IMR-90 (cell line): ENCODE results near the gene PPP1R2. TPM values are rescaled to one million over a fixed set of nuclear protein-coding genes. Genes with fewer than 3 reads are reported as not detected.

ENCODE experiments used
- ATAC-seq: fragments of 200-7000 bp; cut with Tn5 transposase; 2 replicates; pipeline ENCODE4 v1.9.1; 2020; ENCODE audit warnings: low read depth, mild to moderate bottlenecking, moderate library complexity
- BruUV-seq: library from RNA; stranded (reverse); fragments of 400-500 nt; replicated peaks from 2 replicates; lab custom pipeline; 2021; lab: Mats Ljungman, UMichigan
- CTCF ChIA-PET: fragments of 300-600 bp; formaldehyde crosslinking; extraction: SDS; loops from one replicate; lab custom pipeline; 2021; ENCODE audit warnings: antibody characterized with exemption; lab: Yijun Ruan, JAX
- POLR2A ChIA-PET: fragments of 300-600 bp; sonication (Branson Sonifier 250); formaldehyde crosslinking; loops from one replicate; lab custom pipeline; 2022; ENCODE audit warnings: antibody characterized with exemption; ENCODE audit not compliant: unreplicated experiment; lab: Charles Lee
- DNase-seq: peaks from one replicate; pipeline ENCODE4 v3.0.0; 2013
- H2AFZ ChIP-seq: replicated peaks from 2 replicates; pipeline ENCODE3; 2013; ENCODE audit warnings: low read length, mild to moderate bottlenecking; ENCODE audit not compliant: poor library complexity
- H2AK5ac ChIP-seq: 2 replicates; pipeline ENCODE4 v1.6.1; 2013; ENCODE audit warnings: low read depth, low read length, inconsistent platforms
- H2AK9ac ChIP-seq: replicated peaks from 2 replicates; pipeline ENCODE3; 2013; ENCODE audit warnings: mild to moderate bottlenecking, low read depth, low read length, moderate library complexity; ENCODE audit not compliant: poor library complexity
- H2BK120ac ChIP-seq: 2 replicates; pipeline ENCODE4 v1.6.1; 2013; ENCODE audit warnings: low read depth, low read length, inconsistent platforms
- H2BK15ac ChIP-seq: 3 replicates; pipeline ENCODE4 v1.6.1; 2013; ENCODE audit warnings: low read depth, low read length, inconsistent platforms
- H2BK20ac ChIP-seq: 2 replicates; pipeline ENCODE4 v1.6.1; 2013; ENCODE audit warnings: low read depth, mild to moderate bottlenecking, inconsistent platforms, low read length, moderate library complexity
- H2BK5ac ChIP-seq: 2 replicates; pipeline ENCODE4 v1.6.1; 2013; ENCODE audit warnings: mild to moderate bottlenecking, low read depth, low read length, inconsistent platforms; ENCODE audit not compliant: poor library complexity, severe bottlenecking
- H3K14ac ChIP-seq: replicated peaks from 2 replicates; pipeline ENCODE4 v1.6.1; 2013; ENCODE audit warnings: low read depth, low read length, inconsistent platforms
- H3K18ac ChIP-seq: 2 replicates; pipeline ENCODE4 v1.6.1; 2013; ENCODE audit warnings: low read depth, low read length, control low read depth
- H3K23ac ChIP-seq: 2 replicates; pipeline ENCODE4 v1.6.1; 2013; ENCODE audit warnings: low read depth, low read length, inconsistent platforms
- H3K27ac ChIP-seq: 2 replicates; pipeline ENCODE4 v1.5.1; 2013; ENCODE audit warnings: mild to moderate bottlenecking, control low read depth, low read length; ENCODE audit not compliant: insufficient read depth
- H3K27me3 ChIP-seq: 2 replicates; pipeline ENCODE4 v1.6.1; 2013; ENCODE audit warnings: low read length; ENCODE audit not compliant: control insufficient read depth, insufficient read depth
- H3K36me3 ChIP-seq: 2 replicates; pipeline ENCODE4 v1.6.1; 2013; ENCODE audit warnings: low read length, mixed read lengths; ENCODE audit not compliant: control insufficient read depth, insufficient read depth
- H3K4ac ChIP-seq: 2 replicates; pipeline ENCODE4 v1.6.1; 2013; ENCODE audit warnings: low read depth, low read length, inconsistent platforms
- H3K4me1 ChIP-seq: 2 replicates; pipeline ENCODE4 v1.6.1; 2013; ENCODE audit warnings: low read length, mixed read lengths; ENCODE audit not compliant: control insufficient read depth, insufficient read depth
- H3K4me2 ChIP-seq: 2 replicates; pipeline ENCODE4 v1.6.1; 2013; ENCODE audit warnings: low read depth, mild to moderate bottlenecking, control low read depth, low read length, moderate library complexity
- H3K4me3 ChIP-seq: 2 replicates; pipeline ENCODE4 v1.5.1; 2013; ENCODE audit warnings: low read depth, mild to moderate bottlenecking, control low read depth, low read length, moderate library complexity; ENCODE audit not compliant: insufficient read depth
- H3K56ac ChIP-seq: 2 replicates; pipeline ENCODE4 v1.6.1; 2013; ENCODE audit warnings: low read length, inconsistent platforms; ENCODE audit not compliant: insufficient read depth; ENCODE audit errors: extremely low read depth
- H3K79me1 ChIP-seq, 2 experiments: 2 replicates each; pipeline ENCODE4 v1.6.1; 2013; ENCODE audit warnings: low read length in 2 of 2, inconsistent platforms in 1 of 2, low read depth in 1 of 2
- H3K9ac ChIP-seq: 2 replicates; pipeline ENCODE4 v1.6.1; 2013; ENCODE audit warnings: low read depth, low read length, control low read depth
- H3K9me1 ChIP-seq: 2 replicates; pipeline ENCODE4 v1.6.1; 2013; ENCODE audit warnings: low read length, inconsistent platforms; ENCODE audit not compliant: insufficient read depth
- H3K9me3 ChIP-seq: 2 replicates; pipeline ENCODE4 v1.6.1; 2013; ENCODE audit warnings: low read length; ENCODE audit not compliant: control insufficient read depth, insufficient read depth
- H4K20me1 ChIP-seq: 2 replicates; pipeline ENCODE4 v1.6.1; 2013; ENCODE audit warnings: low read length, inconsistent platforms; ENCODE audit not compliant: insufficient read depth
- H4K5ac ChIP-seq: 2 replicates; pipeline ENCODE4 v1.6.1; 2013; ENCODE audit warnings: mild to moderate bottlenecking, low read depth, low read length, control low read depth
- H4K8ac ChIP-seq, 2 experiments: 2 replicates each; pipeline ENCODE4 v1.6.1; 2013; ENCODE audit warnings: low read depth in 2 of 2, low read length in 2 of 2, control low read depth in 1 of 2, inconsistent platforms in 1 of 2
- H4K91ac ChIP-seq: 2 replicates; pipeline ENCODE4 v1.6.1; 2013; ENCODE audit warnings: low read depth, low read length, inconsistent platforms; ENCODE audit not compliant: insufficient read depth
- ELK1 ChIP-seq: fragments of 150-350 bp; IDR thresholded peaks from 2 replicates; pipeline ENCODE4 v1.6.1; 2016; ENCODE audit warnings: low read depth, mild to moderate bottlenecking, low read length, moderate library complexity, borderline replicate concordance
- FOS ChIP-seq: fragments of 150-350 bp; IDR thresholded peaks from 2 replicates; pipeline ENCODE4 v1.6.1; 2016; ENCODE audit warnings: low read depth, low read length
- MAFK ChIP-seq: IDR thresholded peaks from 2 replicates; pipeline ENCODE4 v1.6.1; 2012; ENCODE audit warnings: low read depth, low read length, improper control_type of control experiment
- MXI1 ChIP-seq: IDR thresholded peaks from 2 replicates; pipeline ENCODE4 v1.6.1; 2012; ENCODE audit warnings: low read depth, mild to moderate bottlenecking, low read length, moderate library complexity, borderline replicate concordance
- RCOR1 ChIP-seq: IDR thresholded peaks from 2 replicates; pipeline ENCODE4 v1.6.1; 2012; ENCODE audit warnings: mild to moderate bottlenecking, low read length, improper control_type of control experiment; ENCODE audit not compliant: insufficient replicate concordance
- RFX5 ChIP-seq: IDR thresholded peaks from 2 replicates; pipeline ENCODE4 v1.8.0; 2012; ENCODE audit warnings: low read depth, mild to moderate bottlenecking, low read length, moderate library complexity
- WGBS, 2 experiments: methylation state at CpG; one replicate each; pipeline versions ENCODE4 v1.1.5 to v1.1.7; 2013; ENCODE audit warnings: missing lambda C conversion rate in 2 of 2; ENCODE audit not compliant: insufficient read length in 1 of 2; ENCODE audit errors: extremely low coverage in 2 of 2; 5-methylcytosine and 5-hydroxymethylcytosine counted together
- dilution Hi-C: fragments of 300-500 bp; cut with HindIII; formaldehyde crosslinking; loops from one replicate; pipeline ENCODE4 v1.14.3; 2018; ENCODE audit warnings: low sequenced_read_pairs; ENCODE audit not compliant: unreplicated experiment
- in situ Hi-C: fragments of 300-500 bp; cut with MboI; formaldehyde crosslinking; loops from 3 replicates; pipeline ENCODE4 v1.14.3; 2019; ENCODE audit warnings: low sequenced_read_pairs, inconsistent platforms, mixed read lengths
- intact Hi-C: fragments of 100-400 bp; cut with micrococcal nuclease; formaldehyde crosslinking; loops from 2 replicates; pipeline ENCODE4 v1.10.0; 2022
- polyA plus RNA-seq, 3 experiments: library from polyadenylated mRNA; depleted of rRNA; stranded (reverse); fragments of >200 nt; gene quantifications; 2 replicates each; pipeline ENCODE4 v1.2.3, GENCODE V29; 2012; ENCODE audit warnings: low replicate concordance in 1 of 3
- total RNA-seq: library from RNA; depleted of rRNA; stranded (reverse); fragments of >200 nt; gene quantifications from 2 replicates; pipeline ENCODE4 v1.2.3, GENCODE V29; 2012

The PPP1R2 gene
- total and polyA plus RNA-seq, 2 of the 4 experiments (the other 2 are of a cell fraction): 9.2 to 36.0 TPM

DNA sequence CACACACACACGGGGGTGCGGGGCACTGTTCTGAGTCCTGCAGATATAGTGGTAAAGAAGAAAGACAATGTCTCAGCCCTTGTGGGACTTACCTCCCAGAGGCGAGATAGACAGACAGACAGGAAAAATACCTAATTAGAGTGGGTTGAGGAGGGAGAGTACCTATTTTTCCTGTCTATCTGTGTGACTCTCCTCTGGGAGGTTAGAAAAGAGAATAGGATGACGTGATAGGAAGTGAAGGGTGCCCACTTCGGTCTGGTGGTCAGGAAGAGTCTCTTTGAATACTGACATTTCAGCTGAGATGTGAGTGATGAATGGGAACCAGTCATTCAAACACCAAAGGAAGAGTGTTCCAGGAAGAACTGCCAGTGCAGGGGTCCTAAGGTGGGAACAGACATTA is 44.7 kb upstream of the PPP1R2 start:
- dilution Hi-C loops: no loop called here
- no peak overlapping the region for H2AFZ ChIP-seq
- no peak overlapping the region for H3K18ac ChIP-seq
- H2AK5ac ChIP-seq: no peak overlapping the region
- no peak overlapping the region for H4K8ac ChIP-seq
- H2BK5ac ChIP-seq: no peak overlapping the region
- no peak overlapping the region for H3K4me2 ChIP-seq
- no peaks in the 10 kb centered on the region for H3K9me1 ChIP-seq
- BruUV-seq: no TSS peak
- 25% methylated on average over 1 of the region's 5 CpGs; no CpG with 5 or more reads in 1 of the 2 experiments for WGBS, 2 experiments
- no peak overlapping the region for H4K5ac ChIP-seq
- H3K23ac ChIP-seq: no peak overlapping the region
- POLR2A ChIA-PET: no interaction called here
- H3K4me3 ChIP-seq: no peak overlapping the region
- DNase-seq: no peak
- no peak overlapping the region for H4K91ac ChIP-seq
- no peak overlapping the region for H3K9ac ChIP-seq
- no peak overlapping the region for H3K4ac ChIP-seq
- peaks cover 6% of the 10 kb centered on the region for H3K9me3 ChIP-seq
- no peak for ATAC-seq
- no peaks in the 10 kb centered on the region for H4K20me1 ChIP-seq
- no peak overlapping the region for H3K14ac ChIP-seq
- H3K27ac ChIP-seq: no peak overlapping the region
- peaks cover 5% of the 10 kb centered on the region for H3K4me1 ChIP-seq
- CTCF ChIA-PET: no interaction called here
- peaks cover 17% of the 10 kb centered on the region for H3K27me3 ChIP-seq
- in situ Hi-C loops: no loop called here
- no peak overlapping the region for H2BK15ac ChIP-seq
- H3K36me3 ChIP-seq: no peaks in the 10 kb centered on the region
- no peak overlapping the region for H2BK120ac ChIP-seq
- H3K56ac ChIP-seq: no peak overlapping the region
- TF ChIP-seq MXI1 (no peak), FOS (no peak), RFX5 (no peak), ELK1 (no peak), RCOR1 (no peak), MAFK (no peak)
- no peaks in the 10 kb centered on the region for H3K79me1 ChIP-seq
- H2AK9ac ChIP-seq: no peak overlapping the region
- intact Hi-C loops: no loop called here
- H2BK20ac ChIP-seq: no peak overlapping the region
